Amygdala (tissue), 56 donors: ENCODE results near the gene TMEM233.

Experiments
- DNase-seq, 56 donors: peaks; one replicate each; lab custom pipeline; 2025; lab: John Stamatoyannopoulos, UW

Gene TMEM233

DNA sequence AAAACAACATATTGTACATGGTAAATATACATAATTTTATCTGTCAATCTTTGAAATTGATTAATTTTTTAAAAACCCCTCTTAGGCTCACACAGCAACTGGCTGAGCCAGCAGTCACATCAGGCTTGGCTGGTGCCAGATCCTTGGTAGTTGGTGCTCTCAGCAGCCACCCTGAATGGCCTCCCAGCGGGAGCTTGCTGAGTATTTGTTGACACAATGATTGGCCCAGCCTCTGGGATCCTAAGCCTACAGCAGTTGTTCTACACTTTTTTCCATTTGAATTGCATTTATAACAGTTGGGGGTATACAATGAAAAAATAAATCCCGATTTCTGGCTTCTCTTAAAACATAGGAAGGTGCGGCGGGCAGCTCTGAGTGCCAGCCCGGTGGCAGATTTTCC lies 85.5 kb downstream of the TMEM233 start:
- DNase-seq: no peak

DNA sequence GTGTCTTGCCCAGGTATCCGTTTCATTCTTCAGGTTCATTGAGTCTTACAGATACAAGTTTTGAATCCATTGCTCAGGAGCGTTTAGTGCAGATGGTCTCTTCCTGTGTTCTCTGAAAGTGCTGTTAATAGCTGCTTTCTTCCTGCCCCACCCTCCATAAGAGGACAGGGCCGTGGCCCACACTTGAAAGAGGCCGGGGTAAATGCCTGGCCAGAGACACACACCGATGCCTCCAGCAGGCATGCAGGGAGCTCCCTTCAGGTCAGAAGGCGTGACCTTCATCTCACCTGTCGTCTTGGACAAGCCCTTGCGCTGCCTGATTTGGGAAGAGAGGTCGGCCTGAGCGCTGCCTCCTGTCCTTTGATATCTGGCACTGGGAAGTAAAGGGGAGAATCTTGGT lies 85.9 kb downstream of the TMEM233 start:
- DNase-seq: no peak

DNA sequence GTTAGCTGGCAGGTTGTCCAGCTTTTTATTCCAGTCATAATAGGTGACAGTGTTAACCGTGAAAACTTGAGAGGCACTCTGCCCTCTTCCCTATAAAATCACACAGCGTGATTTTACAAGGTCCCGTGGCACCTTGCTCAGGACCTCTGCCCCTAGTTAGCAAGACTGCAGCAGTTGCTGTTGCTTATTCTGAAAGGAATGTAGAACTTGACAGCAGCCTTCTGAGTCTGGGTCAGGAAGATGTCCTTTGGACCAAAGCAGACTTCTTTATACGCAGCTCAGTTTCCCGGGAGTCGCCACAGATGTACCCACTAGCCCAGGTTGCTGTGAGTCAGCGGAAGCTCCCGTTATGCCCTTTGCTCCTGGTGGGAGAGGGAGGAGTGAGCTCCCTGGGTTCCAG lies 87.5 kb downstream of the TMEM233 start:
- no peak for DNase-seq

DNA sequence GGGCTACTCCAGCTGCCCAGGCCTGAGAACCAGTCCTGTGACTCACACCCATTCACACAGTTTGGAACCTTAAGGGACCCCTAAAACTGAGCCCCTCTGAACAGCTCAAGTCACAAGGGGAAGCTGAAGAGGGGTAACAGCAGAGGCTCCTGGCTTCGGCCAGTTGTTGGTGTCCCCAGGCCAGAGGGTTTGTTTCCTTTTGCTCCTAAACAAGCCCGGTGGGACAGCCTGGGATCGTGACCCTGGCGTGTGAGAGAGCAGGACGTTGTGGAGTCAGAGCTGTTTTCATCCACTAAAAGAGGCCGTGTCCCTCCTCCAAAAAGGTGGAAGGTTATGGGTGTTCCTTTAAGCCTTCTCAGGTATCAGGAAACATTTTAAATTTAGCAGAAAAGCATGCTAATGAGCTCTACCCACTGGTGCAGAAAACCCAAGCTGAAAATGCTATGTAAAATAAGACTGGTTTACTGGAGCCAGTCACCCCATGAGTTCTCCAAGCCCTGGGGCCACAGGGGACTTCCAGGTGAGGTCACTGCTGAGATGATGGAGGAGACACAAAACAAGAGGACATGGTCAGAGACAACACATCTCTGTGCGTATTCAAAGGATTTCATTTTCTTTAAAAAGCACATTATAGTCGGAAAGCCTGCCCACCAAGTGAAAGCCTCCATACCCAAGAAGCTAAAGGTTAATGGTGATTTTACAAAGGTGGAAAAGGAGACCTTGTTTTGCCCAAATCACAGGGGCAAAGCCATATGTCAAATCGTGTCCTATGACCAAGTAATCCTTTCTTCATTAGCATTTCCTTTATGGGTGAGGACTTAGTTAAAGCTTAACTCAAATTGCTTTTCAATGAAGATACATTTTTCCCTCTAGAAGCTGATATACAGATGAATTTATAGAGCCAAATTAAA lies 88.4 kb downstream of the TMEM233 start:
- DNase-seq: no peak

DNA sequence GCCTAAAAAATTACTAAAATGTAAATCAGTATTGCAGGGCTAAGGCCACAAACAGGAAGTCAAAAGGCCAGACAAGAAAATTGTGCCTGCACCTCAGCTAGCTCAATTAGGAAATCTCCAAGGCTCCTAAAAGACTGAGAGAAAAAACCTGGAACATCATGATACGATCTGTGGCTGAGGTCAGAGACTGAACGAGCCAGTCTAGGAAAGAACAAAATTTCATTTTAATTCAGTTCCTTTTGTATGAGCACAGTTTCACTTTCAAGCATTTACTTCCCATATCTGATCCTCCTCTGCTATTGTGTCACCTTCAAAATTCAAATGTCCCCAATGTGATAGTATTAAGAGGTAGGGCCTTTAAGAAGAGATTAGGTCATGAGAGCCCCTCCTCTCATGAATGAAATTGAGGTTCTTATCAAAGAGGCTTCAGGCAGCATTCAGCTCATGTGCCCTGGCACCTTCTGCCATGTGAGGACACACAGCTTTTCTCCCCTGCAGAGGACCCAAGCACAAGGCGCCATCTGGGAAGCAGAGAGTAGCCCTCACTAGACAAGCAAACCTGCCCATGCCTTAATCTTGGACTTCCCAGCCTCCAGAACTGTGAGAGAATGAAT lies 89.2 kb downstream of the TMEM233 start:
- no peak for DNase-seq

DNA sequence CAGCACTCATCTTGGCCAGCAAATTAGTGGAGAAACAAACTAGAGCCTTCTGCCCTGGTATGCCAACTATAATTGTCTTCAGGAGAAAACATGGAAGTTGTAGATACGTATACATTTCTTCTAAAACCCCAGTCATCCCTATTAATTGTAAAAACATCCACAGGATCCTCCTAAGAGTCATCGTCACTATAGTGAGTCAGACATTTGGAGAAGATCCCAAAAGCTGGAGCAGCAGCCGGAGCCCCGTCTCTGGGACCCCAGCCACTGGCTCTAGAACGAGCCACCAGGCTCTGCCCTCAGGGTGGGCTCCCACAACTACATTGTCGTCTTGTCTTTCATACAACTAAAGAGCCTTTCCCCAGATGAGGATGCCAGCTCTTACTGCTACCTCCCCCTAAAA lies 89.8 kb downstream of the TMEM233 start:
- DNase-seq: no peak

DNA sequence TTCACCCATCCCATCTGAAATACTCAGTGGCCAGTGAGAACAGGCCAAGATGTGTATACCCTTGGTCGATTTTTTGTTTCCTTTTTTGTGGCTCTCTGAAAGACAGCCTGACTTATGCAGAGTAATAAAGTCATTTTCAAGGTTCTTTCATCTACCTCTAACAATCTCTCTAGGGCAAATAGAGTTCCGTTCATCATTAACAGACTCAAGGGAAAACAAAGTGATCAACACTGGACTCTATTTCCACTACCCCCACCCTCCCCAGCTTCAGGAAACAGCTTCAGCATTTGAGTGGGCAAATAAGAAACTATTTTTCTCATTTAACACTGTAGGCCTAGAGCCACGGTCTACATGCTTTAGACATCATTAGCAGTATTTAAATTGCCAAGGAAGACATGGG lies 90.2 kb downstream of the TMEM233 start:
- DNase-seq: no peak

DNA sequence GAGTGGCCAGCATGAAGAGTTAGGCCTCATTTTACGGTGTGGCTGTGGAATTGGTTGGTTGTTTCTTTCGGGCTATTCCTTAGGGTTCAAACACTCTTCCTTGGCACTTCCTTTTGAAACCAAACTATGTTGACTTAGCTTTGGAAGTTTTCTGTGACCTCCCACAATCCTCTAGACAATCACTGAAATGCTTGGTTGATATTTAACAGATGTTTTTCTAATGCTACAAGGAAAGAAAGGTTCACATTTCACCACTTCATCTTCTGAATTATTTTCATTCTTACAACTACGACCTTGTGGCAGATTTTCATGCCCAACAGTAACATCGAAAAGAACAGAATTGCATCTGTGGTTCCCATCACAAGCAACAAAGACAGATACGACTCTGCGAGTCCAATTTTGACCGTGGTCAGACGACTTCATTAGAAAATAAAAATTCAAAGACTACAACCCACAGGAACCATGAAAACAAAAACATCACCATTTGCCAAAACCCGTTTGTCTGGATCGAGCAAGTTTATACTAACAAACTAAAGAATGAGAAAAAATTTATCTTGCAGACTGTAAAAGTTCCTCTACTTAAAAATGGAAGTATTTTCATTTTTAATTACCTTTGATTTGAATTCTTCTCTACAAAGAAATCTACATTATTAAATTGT lies 91.3 kb downstream of the TMEM233 start:
- DNase-seq: no peak

DNA sequence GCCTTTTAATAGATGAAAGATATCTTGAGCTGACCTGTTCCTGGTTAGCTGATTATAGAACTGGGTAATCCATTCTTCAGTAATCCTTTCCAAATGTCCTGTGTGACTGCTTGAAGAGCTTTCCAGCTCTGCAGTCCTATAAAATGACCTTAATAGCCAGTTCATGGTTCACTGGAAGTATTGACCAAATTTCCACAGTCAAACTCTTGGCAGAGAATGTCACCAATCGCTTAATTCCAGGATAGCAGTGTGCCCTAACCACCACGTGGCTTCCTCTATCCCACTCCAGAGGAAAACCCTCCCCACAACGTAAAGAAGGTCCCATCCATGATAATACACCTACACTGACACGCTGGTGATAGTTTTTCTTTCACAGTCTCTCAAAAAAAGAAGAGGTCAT lies 91.8 kb downstream of the TMEM233 start:
- DNase-seq: no peak

DNA sequence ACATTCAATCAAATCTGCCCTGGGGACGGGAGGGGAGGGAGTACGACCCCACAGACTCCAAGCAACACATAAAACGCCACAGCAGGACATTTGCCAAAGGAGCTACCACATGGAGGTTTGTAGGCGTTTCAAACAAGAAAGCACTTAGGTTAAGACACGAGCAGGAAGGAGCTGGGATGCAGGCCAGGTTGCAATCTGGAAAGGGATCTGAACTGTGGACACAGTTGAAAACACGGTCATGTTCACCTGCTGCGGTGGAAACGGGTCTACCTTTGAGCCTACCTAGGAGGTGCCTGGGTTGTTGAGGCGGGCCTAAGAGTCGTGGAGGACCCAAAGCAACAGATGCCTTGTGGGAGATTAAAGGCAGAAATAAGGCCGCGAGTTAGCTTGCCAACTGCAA lies 92.8 kb downstream of the TMEM233 start:
- DNase-seq: no peak

DNA sequence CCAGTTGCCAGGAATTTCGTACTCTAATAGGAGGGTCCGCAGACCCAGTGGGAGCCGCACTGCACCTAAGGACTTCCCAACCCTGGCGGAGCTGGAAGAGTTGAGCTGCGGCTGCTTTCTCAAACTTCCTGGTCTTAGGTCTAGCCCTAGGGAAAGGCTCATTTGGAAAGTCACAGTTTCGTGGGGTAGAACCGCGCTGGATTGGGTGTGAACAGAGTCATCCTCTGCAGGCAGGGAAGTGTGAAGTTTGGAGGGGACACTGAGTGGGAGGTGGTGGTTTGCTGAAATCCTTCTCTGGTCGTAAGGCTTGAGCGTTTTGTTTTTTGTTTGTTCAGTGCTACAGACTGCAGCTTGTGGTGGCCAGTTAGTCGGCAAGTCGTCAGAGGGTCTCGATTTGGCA lies 93.2 kb downstream of the TMEM233 start:
- DNase-seq: peak in 4 of 56 donors; percentile 7 to 55 (median 21)

DNA sequence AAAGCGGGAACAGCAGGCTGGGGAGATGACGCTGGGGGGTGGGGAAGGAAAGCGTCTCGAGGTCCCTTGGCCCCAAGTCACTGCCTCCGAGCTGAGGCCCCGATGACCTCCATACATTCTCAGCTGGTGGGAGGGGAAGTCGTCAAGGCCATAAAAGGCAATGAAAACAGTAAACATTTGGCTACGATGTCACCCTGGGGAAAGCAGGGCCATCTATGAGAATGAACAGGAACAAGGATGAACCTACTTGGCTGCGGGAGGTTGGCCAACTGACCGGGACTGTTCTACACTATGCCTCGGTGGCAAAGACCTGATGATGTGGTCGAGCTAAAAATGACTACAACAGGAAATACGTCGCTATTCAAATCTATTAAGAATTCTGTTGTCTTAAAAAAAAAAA lies 93.8 kb downstream of the TMEM233 start:
- DNase-seq: no peak

DNA sequence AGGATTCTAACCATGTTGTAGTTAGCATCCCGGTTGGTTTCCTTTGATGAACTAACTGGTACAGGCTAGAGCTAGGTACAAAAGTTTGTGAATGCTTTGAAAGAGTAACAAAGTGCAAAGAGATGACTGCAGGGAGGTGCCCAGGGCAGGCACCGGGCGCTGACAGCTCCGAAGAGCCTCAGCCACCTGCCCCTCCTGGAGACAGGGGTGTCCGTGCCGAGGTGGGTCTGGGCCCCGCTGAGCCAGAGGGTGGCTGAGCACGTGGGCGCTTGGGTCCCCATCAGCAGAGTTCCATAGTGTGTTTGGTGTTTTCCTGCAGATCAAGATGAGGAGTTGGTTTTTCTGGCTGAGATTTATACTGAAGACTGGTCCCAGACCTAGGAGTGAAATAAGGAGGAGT lies 94.3 kb downstream of the TMEM233 start:
- no peak for DNase-seq

DNA sequence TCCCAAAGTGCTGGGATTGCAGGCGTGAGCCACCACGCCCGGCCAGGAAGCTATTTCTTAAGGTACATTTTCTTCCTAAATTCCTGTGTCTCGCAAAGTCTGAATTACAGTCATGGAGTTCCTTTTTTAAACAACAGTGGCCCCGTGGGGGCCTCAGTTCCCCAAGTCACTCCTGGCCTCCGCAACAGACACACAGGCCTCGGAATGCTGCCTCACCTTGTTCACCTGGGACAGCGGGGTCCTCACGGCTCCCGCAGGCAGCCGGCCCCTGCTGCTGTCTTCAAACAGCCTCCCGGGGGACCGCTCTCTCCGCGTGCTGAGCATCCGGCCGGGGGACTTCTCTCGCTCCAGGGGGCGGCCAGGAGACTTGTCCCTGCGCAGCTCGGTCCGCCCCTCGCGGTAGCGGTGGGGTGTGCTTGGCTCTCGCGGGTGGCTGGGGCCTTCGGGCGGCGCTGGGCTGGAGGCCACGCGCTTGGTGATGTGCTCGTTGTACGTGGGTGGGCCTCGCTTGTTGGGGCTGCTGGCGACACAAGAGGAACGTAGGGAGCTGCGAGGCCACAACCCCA lies 96.4 kb downstream of the TMEM233 start:
- no peak for DNase-seq

DNA sequence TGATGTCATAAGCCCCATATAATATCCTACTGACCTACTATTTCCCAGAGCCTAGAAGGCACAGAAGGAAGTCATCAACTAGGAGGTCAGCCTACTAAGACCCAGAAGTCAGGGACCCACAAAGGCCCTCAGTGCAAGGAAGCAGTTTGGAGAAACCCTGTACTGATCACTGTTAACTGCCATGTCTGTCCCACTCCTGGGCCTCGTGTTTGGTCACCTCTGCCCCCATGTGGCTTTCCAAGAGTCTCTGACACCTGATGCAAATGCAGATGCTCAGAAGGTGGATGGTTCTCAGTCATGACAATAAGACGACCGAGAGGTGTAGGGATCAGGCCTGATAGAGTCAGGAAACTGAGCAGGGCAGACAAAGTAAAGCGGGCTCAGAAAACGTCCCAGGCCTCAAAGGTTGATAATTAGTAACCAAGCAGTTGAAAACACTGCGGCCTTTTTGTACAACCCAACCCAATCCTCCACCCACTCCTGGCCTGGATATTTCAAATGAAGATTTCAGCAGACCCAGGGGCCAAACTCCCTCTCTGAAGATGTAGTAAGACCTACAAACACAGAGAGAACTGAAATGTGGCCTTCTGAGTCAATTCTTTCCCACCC lies 97.7 kb downstream of the TMEM233 start:
- no peak for DNase-seq

DNA sequence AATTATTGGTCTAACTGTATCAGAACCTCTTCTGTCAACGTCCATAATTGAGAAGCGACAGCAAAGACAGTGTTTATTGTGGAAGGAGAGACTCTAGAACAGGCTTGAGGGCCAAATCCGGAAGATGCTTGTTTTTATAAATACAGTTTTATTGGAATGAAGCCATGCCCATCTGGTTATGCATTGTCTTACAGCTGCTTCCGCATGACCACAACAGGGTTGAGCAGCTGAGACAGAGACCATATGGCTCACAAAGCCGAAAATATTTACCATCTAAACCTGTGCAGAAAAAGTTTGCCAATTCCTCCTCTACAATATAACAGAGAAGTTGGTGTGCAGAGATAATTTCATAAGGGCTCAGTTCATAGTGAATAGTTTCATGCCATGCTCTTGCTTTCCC lies 98.8 kb downstream of the TMEM233 start:
- peak in 3 of 56 donors; percentile 8 to 19 (median 14) for DNase-seq
